A673 (cell line): ENCODE measurements around the gene TXNDC17. TPM values are rescaled to one million over a fixed set of nuclear protein-coding genes. Genes with fewer than 3 reads are reported as not detected.

ENCODE experiments used
- BruUV-seq: library from RNA; stranded (reverse); fragments of 400-500 nt; replicated peaks from 2 replicates; lab custom pipeline; 2021; lab: Mats Ljungman, UMichigan
- CTCF ChIA-PET: fragments of 300-600 bp; sonication (Branson Sonifier 250); formaldehyde crosslinking; loops from one replicate; lab custom pipeline; 2022; ENCODE audit warnings: antibody characterized with exemption; lab: Charles Lee
- POLR2A ChIA-PET: fragments of 300-600 bp; sonication (Branson Sonifier 250); formaldehyde crosslinking; loops from one replicate; lab custom pipeline; 2022; ENCODE audit warnings: antibody characterized with exemption; ENCODE audit not compliant: low non-redundant PET; lab: Charles Lee
- DNase-seq: peaks from one replicate; pipeline ENCODE4 v3.0.0-alpha.2; 2015; ENCODE audit warnings: low spot score
- H3K27ac ChIP-seq: fragments of 200-600 bp; sonication (generic); 2 replicates; pipeline ENCODE4 v1.5.1; 2016; ENCODE audit warnings: mixed run types, low read depth, mild to moderate bottlenecking, mixed read lengths, antibody characterized with exemption, low read length; ENCODE audit not compliant: poor library complexity, severe bottlenecking
- H3K27me3 ChIP-seq: fragments of 200-600 bp; sonication (generic); replicated peaks from 2 replicates; pipeline ENCODE4 v1.6.1; 2017; ENCODE audit warnings: mixed run types, low read depth, mild to moderate bottlenecking, mixed read lengths, antibody characterized with exemption, low read length; ENCODE audit not compliant: insufficient read depth, poor library complexity
- H3K36me3 ChIP-seq: fragments of 200-600 bp; sonication (generic); 2 replicates; pipeline ENCODE4 v1.6.1; 2016; ENCODE audit warnings: mixed run types, mild to moderate bottlenecking, mixed read lengths, antibody characterized with exemption, low read length; ENCODE audit not compliant: insufficient read depth, poor library complexity, severe bottlenecking
- H3K4me1 ChIP-seq: fragments of 200-600 bp; sonication (generic); 2 replicates; pipeline ENCODE4 v1.6.1; 2017; ENCODE audit warnings: mixed run types, mild to moderate bottlenecking, mixed read lengths, antibody characterized with exemption, low read length; ENCODE audit not compliant: insufficient read depth, poor library complexity, severe bottlenecking
- H3K4me3 ChIP-seq: fragments of 200-600 bp; sonication (generic); 2 replicates; pipeline ENCODE4 v1.5.1; 2016; ENCODE audit warnings: low read depth, mixed run types, mild to moderate bottlenecking, mixed read lengths, low read length; ENCODE audit not compliant: poor library complexity, severe bottlenecking
- H3K9me3 ChIP-seq: fragments of 200-600 bp; sonication (generic); 2 replicates; pipeline ENCODE4 v1.6.1; 2016; ENCODE audit warnings: mixed run types, low read depth, mild to moderate bottlenecking, mixed read lengths, antibody characterized with exemption, low read length; ENCODE audit not compliant: poor library complexity, severe bottlenecking
- CTCF ChIP-seq: fragments of 300-800, 200-600 bp; sonication (generic); conservative IDR thresholded peaks from 2 replicates; pipeline ENCODE4 v1.5.1; 2017; ENCODE audit warnings: low read depth, mild to moderate bottlenecking, antibody characterized with exemption, low read length, moderate library complexity, mixed read lengths
- EZH2 ChIP-seq: fragments of 200-600 bp; sonication (generic); IDR thresholded peaks from 2 replicates; pipeline ENCODE4 v1.6.1; 2017; ENCODE audit warnings: borderline replicate concordance, low read depth, mild to moderate bottlenecking, mixed read lengths, antibody characterized with exemption, low read length; ENCODE audit not compliant: poor library complexity, severe bottlenecking
- intact Hi-C: fragments of 100-400 bp; cut with micrococcal nuclease; formaldehyde crosslinking; loops from one replicate; pipeline ENCODE4 v1.10.0; 2022; ENCODE audit not compliant: unreplicated experiment
- total RNA-seq: library from RNA; stranded (reverse); gene quantifications from 2 replicates; pipeline ENCODE4 v1.2.3, GENCODE V29; 2021

The TXNDC17 gene
- total RNA-seq, 1 experiment from 2014 or later = 147 TPM

GRCh38 chr17:6636105-6636504 lies 4.8 kb upstream of the TXNDC17 start:
- CTCF ChIA-PET = no interaction called here
- no peak overlapping the region for H3K27ac ChIP-seq
- H3K4me1 ChIP-seq = peaks cover 9% of the 10 kb centered on the region
- intact Hi-C loops = no loop called here
- H3K27me3 ChIP-seq = no peaks in the 10 kb centered on the region
- no peak for DNase-seq
- H3K36me3 ChIP-seq = peaks cover 34% of the 10 kb centered on the region
- TF ChIP-seq EZH2 (no peak), CTCF (no peak)
- H3K9me3 ChIP-seq = no peaks in the 10 kb centered on the region
- POLR2A ChIA-PET = no interaction called here
- TSS peak; percentile 10 for BruUV-seq
- no peak overlapping the region for H3K4me3 ChIP-seq

GRCh38 chr17:6636616-6637457 lies 4.0 kb upstream of the TXNDC17 start:
- Histone ChIP-seq H3K4me1 (peaks cover 9% of the 10 kb centered on the region), H3K4me3 (no peak overlapping the region), H3K27me3 (no peaks in the 10 kb centered on the region), H3K27ac (no peak overlapping the region), H3K36me3 (peaks cover 32% of the 10 kb centered on the region), H3K9me3 (no peaks in the 10 kb centered on the region)
- DNase-seq = no peak
- intact Hi-C loops = no loop called here
- no peak for TF ChIP-seq CTCF
- no peak for TF ChIP-seq EZH2
- ChIA-PET POLR2A (no interaction called here), CTCF (no interaction called here)
- no TSS peak for BruUV-seq

- no peaks in the 10 kb centered on the region for H3K27me3 ChIP-seq
- no peaks in the 10 kb centered on the region for H3K9me3 ChIP-seq
- BruUV-seq = no TSS peak
- TF ChIP-seq CTCF (no peak), EZH2 (no peak)
- CTCF ChIA-PET = no interaction called here
- no peak for DNase-seq
- peaks cover 15% of the 10 kb centered on the region for H3K4me1 ChIP-seq
- no peak overlapping the region for H3K27ac ChIP-seq
- peaks cover 27% of the 10 kb centered on the region for H3K36me3 ChIP-seq
- POLR2A ChIA-PET = no interaction called here
- intact Hi-C loops = no loop called here
- H3K4me3 ChIP-seq = no peak overlapping the region
Observed at GRCh38 chr17:6637458-6637840, 3.4 kb upstream of the TXNDC17 start.
